Activated CD8-positive, alpha-beta memory T cell treated with anti-CD3 and anti-CD28 coated beads, Interleukin-2, amount 50 U/mL, for 1 hour (primary cell): ENCODE data around the gene ZNF331.
"Not testable (repeated sequence)": the region's sequence is repeated elsewhere in the genome, so short reads cannot be mapped to it uniquely, and the experiment has no call there.

Source experiments
- DNase-seq: peaks from one replicate; pipeline ENCODE4 v3.0.0-alpha.2; 2020; ENCODE audit errors: extremely low read depth

The ZNF331 gene

DNA sequence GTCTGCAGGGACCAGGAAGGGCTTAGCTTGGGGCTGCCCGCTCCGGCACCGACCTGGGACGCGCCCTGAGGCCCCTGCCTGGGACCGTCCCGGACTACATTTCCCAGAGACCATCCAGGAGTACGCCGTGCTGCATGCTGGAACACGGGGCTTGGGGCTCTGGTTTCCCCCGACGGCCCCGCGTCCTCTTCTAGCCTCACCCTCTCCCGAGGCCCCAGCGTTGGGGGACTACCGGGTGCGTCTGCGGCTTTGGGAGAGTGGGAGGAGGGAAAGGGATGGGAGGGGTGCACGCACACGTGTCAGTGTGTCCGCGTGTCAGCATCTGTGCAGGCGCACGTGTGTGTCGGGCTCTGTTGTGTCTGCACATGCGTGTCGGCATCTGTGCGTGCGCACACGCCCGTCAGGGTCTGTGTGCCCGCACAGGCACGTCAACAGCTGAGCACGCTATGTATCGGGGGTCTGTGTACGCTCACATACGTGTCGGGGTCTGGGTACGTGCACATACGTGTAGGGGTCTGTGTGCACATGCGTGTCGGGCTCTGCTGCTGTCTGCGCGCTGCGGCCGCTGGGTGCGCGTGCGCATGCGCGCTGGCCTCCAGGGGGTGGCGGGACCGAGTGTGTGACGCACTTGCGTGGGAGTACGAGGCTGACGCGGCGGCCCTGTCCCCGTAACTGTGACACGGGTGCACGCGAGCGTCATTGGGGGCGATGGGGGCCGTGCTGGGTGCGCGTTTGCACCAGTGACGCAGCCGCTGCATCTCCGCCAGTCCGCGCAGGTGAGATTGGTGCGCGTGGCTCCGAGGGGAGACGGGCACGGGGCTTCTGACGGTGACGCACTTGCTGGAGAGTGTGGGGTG, at the start of gene ZNF331:
ZNF331 (plus strand) TSS at position 625 of the 857 bp plus-strand sequence. CDS start 31,232 bp downstream, outside the sequence.
- peak; percentile 87 for DNase-seq

DNA sequence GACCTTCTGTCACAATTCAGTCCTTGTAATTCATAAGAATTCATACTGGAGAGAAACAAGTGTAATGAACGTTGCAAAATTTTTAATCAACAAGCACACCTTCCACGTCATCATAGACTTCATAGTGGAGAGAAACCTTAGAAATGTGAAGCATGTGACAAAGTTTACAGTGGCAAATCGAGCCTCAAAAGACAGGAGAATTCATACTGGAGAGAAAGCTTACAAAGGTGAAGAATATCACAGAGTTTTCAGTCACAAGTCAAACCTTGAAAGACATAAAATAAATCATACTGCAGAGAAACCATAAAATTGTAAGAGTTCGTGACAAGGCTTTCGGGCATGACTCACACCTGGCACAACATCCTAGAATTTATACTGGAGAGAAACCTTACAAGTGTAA, 45.8 kb upstream of the ZNF331 start:
- no peak for DNase-seq

DNA sequence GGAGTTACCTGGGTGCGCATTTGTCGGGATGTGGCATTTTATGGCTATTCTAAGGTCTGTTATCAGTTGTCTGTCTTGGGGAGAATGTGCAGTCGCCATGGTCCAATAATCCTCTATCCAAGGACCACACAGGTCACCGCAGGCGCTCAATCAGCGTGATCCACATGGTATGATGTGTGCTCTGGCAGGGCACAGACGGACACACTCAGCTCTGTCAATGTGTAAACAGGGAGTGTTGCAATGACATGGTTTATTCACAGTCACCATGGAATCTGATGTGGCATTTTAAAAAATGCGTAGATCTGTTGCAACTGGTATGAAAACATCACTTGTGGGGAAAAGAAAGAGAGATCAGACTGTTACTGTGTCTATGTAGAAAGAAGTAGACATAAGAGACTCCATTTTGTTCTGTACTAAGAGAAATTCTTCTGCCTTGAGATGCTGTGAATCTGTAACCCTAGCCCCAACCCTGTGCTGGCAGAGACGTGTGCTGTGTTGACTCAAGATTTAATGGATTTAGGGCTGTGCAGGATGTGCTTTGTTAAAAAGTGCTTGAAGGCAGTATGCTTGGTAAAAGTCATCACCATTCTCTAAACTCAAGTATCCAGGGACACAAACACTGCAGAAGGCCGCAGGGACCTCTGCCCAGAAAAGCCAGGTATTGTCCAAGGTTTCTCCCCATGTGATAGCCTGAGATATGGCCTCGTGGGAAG, 40.5 kb upstream of the ZNF331 start:
- DNase-seq, result not testable (repeated sequence)

DNA sequence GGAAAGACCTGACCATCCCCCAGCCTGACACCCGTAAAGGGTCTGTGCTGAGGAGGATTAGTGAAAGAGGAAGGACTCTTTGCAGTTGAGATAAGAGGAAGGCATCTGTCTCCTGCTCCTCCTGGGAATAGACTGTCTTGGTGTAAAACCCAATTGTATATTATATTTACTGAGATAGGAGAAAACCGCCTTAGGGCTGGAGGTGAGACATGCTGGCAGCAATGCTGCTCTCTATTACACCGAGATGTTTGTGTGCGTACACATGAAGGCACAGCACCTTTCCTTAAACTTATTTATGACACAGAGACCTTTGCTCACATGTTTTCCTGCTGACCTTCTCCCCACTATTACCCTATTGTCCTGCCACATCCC, 39.9 kb upstream of the ZNF331 start:
- not testable (repeated sequence) for DNase-seq

DNA sequence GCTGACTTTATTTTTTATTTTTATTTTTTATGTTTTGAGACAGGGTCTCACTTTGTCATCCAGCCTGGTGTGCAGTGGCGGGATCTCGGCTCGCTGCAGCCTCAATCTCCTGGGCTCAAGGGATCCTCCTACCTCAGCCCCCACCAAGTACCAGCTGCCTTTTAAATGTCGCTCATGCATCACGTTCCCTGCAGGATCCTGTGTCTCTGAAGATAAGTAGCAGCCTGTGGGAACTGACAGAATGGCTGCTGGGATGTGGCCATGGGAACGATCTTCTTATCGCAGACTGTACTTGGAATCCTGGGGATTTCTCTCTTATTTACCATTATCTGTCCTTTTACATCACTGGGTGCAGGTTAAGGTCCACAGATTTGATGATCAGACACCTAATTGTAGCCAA, 34.8 kb upstream of the ZNF331 start:
- not testable (repeated sequence) for DNase-seq

DNA sequence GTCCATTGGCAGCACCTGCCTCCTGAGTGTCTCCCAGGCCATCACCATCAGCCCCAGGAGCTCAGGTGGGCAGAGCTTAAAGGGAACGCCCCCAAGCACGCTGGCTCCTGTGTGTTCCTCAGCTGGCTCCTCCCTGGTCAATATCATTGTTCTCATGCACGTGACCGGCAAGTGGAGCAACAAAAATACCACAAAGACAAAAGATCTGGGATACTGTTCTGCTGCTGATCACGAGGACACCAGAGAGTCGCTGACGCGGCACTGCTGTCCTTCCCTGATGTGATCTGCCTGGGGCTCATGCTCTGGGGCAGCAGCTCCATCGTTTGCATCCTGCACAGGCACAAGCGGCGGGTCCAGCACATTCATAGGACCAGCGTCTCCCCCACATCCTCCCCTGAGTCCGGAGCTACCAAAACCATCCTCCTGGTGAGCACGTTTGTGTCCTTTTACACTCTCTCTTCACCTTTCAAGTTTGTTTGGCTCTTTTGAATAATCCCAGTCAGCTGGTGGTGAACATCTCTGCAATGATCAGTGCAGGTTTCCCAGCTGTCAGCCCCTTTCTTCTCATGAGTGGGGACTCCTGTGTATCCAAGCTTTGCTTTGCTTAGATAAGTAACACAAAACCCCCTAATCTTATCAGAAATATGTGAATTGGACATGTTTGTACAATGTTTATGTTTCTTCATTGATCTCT, 34.1 kb upstream of the ZNF331 start:
- DNase-seq, result not testable (repeated sequence)

DNA sequence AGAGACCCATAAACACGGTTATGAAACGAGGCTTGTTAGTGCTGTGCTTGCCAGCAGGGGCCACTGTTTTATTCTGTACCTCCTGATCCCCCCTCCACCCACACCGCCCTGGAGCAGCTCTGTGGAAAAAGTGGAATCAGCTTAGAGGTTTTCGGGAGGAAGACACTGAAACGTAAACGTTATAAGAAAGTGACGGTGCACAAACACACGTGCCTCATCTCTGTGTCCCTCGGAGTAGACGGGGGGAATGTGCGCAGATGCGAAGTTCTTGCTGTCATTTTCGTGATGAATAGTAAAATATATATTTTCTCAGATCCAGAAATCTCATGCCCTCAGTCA, 33.6 kb upstream of the ZNF331 start:
- not testable (repeated sequence) for DNase-seq

DNA sequence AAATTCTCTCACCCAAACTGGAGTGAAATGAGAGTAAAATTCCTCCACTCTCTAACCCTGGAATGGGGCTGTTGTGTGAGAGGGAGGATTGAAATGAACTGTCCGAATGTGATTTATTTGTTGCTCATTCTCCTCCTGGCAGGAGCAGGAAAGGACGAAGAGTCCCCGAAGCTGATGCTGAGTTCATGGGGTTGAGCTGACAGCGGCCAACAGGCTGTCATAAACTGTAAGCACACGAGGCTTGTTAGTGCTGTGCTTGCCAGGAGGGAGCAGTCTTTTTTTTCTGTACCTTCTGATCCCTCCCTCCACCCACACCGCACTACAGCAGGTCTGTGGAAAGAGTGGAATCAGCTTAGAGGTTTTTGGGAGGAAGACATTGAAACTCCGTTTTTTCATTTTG, 33.1 kb upstream of the ZNF331 start:
- no peak for DNase-seq

DNA sequence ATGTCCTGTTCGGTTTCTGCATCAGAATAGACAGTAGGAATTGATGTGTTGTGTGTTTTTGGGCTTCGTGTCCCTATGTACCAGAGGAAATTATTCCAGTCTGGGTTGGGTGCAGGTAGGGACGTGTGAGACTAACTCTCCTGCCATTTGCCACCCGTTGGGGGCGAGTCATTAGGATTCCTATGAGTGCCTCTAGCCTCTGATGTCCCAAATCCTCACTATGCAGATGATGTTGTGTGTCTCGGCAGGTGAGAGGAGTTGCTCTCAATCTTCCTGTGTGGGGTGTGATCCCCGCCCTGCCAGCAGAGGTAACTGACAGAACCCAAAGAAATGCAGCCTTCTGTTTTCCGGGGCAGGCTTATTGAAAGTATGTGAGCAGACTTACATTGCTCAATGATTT, 31.2 kb upstream of the ZNF331 start:
- DNase-seq, result no peak

DNA sequence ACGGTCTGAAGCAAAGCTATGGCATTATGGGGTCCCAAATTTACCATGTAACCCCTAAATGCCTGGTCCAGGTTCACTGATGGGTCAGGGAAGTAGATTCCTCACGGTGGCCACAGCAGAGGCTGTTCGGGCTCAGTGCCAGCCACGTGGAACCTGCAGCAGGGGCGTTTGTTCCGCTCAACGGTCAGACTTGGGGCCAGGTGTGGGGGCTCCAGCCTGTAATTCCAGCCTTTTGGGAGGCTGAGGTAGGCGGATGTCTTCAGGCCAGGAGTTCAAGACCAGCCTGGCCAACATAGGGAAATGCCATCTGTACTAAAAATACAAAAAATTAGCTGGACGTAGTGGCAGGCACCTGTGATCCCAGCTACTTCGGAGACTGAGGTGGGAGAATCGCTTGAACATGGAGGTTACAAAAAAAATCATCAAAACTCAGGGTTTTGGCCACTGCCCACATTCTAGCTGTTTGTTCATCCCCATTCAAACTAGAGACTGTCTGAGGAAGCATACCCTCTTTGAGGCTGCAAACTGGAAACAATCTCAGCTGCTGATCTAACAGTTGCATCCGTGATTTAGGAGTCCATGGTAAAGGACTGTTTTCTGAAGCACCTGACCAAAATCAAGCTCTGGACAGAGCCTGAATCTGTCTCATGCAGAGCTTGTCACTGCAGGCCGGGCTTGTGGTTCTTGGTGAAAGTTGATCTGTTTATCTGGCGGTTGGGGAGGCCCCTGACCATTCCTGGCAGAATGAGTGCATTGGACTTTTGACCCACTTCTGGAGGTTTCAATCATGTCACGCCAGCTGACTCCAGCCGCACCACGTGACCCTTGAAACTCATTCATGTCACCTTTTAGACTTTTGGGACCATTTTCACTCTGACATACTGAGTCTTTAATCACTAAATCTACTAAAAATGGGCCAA, 30.2 kb upstream of the ZNF331 start:
- no peak for DNase-seq

DNA sequence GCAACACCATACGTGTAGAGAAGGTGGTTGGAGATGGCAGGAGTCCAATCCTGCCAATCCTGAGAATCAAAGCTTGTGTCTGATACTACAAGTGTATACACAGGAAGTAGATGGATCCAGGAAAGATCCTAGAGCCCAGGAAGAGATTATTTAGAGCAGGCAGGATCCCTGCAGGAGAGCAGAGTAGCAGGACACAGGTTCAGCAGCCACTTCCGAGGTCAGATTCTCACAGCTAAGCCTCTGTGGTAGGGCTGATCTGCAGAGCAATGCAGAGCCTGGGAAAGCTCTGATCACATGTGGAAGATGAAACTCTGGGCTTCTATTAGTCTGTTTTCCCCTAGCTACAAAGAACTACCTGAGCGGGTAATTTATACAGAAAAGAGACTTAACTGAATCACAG, 28.5 kb upstream of the ZNF331 start:
- DNase-seq, result no peak

DNA sequence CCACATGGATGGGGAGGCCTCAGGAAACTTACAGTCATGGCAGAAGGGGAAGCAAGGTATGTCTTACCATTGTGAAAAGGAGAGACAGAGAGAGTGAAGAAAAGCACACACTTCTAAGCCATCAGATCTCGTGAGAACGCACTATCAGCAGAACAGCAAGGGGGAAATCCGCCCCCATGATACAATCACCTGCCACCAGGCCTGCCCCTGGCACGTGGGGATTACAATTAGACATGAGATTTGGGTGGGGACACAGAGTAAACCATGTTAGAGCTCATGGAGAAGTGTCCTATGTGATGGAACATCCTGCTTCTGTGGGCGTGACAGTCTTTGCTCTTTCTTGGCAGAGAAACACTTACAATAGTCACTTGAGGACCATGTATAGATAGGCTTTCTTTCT, 28.1 kb upstream of the ZNF331 start:
- DNase-seq, result no peak

DNA sequence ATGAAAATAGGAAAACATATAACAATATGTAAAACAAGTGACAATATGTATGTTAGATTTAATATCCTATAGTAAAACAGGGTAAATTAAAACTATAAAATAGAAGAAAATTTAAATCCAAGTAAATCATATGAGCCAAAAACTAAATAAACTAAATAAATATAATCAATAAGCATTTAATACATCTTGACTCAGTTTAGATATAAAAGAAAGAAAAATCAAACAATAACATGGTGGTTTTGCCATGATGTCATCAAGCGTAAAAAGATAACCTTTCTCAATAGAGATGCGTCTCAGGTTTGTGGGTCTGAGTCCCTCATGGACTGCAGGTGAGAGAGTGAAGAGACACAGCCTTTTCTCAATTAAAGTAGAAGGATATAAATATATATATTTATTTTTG, 26.6 kb upstream of the ZNF331 start:
- DNase-seq, result no peak

DNA sequence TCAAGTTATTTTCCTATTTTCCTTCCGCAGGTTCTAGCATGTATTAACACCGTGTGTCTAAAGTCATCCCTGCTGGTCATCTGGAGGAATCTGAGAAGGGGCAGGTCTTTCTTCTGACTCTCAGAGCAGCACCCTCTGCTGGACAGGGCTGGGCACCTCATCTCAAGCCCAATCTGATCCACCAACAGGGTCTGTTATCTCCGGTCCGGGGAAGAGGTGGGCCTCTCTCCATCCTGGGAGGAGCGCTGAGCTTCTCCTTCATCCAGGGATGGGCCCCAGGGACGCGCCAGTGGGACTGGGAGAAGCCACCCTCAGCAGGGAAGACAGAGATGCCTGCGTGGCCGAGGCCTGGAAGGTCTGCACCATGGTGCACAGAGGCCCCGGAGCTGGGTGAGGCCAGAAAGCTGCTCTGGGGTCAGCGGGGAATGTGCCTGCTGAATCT, 26.0 kb upstream of the ZNF331 start:
- peak; percentile 1 for DNase-seq

DNA sequence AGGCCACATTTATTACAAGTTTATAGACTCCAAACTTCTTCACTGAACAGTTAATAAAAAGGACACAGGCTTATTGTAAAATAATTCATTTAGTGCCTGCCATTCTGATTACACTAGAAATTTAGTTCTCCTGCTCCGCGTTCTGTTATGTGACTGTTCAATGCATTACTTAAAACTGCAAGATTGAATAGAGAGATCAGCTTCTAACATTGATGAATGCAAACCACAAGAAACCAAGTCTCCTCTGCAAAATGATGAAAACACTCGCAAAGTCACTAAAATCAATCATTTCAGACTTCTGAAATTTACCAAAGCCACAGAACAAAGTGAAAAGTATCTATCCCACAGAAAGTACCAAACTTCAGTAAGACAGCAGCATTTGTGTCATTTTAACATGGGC, 22.9 kb upstream of the ZNF331 start:
- DNase-seq, result not testable (repeated sequence)

DNA sequence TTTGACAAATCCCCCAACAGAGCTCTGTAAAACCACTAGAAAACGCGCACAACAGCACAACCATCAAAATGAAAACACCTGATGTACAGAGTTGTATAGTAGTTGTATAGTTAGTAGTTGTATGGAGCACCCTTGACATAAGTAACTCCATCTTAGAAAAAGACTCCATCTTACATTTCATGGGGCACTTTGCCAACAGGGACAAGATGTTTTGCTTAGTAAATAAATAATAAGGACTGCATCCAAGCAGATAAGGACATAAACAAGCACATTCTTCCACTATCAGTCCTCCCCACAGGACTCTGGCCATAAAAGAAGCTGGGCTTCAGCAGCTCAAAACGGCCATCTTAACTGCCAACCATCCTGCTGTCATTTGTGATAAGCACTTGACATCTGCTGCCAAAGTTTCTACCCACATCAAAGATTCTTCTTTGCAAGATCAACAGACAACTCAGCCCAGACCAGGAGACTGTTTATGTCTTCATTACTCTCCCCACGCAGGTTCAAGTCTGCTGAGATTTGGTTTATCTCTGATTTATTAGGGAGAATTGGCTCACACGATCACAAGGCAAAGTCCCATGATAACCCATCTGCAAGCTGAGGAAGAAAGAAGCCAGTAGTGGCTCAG, 20.7 kb upstream of the ZNF331 start:
- DNase-seq, result no peak

DNA sequence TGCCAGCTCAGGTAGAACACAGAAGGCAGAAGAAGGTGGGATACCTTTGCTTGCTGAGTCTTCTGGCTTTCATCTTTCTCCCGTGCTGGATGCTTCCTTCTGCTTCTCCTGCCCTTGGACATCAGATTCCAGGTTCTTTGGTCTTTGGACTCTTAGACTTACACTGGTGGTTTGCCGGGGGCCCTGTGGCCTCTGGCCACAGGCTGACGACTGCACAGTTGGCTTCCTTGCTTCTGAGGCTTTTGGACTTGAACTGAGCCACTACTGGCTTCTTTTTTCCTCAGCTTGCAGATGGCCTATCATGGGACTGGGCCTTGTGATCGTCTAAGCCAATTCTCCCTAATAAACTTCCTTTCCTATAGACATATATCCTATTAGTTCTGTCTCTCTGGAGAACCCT, 19.8 kb upstream of the ZNF331 start:
- no peak for DNase-seq

DNA sequence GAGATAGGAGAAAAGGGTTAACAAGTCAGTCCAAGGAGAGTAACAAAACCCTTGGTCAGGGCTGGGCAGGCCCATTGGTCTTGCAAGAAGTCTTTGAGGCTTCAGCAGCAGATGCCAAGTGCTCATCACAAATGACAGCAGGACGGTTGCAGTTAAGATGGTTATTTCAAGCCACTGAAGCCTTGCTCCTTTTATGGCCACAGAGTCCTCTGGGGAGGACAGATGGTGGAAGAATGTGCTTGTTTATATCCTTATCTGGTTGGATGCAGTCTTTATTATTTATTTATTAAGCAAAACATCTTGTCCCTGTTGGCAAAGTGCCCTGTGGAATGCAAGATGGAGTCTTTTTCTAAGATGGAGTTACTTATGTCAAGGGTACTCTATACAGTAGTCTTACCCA, 19.2 kb upstream of the ZNF331 start:
- no peak for DNase-seq

DNA sequence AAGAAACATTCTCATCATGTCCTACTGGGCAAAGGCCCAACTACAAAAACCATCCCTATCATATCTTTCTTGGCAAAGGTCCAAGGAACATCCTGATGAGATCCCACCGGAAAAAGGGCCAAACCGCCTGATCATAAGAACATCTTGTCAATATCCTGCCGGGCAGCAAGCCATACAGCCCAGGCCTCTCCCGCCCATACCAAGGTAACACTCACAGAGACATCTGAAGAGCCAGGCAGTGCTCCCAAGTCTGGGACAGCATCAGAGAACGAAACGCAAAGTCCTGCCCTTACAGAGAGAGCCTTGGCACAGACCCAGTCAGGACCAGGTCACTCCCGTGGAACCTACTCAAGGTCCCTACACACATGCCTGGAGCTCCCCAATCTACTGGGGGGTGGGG, 18.5 kb upstream of the ZNF331 start:
- no peak for DNase-seq

DNA sequence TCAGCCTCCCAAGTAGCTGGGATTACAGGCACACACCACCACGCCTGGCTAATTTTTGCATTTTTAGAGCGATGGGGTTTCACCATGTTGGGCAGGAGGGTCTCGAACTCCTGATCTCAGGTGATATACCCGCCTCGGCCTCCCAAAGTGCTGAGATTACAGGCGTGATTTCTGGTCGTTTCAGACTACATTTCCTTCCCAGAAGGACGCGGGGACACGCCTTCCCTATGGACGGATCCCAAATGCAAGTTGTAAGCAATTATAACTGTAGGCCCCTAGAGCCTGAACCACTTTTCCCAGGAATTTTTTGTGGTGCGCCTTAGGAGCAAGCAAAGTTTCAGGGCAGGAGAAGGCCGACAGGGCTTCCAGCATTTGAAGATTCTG, 17.8 kb upstream of the ZNF331 start:
- no peak for DNase-seq
